Stomach smooth muscle (tissue), 2 donors: ENCODE measurements around the gene SYCP3.

ENCODE experiments used
- H3K27ac ChIP-seq: one replicate; pipeline ENCODE4 v1.7.0; 2013; ENCODE audit warnings: mild to moderate bottlenecking, low read length, inconsistent platforms
- H3K27me3 ChIP-seq, 2 donors: one replicate each; pipeline ENCODE4 v1.7.0; 2013; ENCODE audit warnings: low read length in 2 of 2; ENCODE audit not compliant: insufficient read depth in 2 of 2, control insufficient read depth in 1 of 2
- H3K36me3 ChIP-seq, 2 donors: one replicate each; pipeline ENCODE4 v1.7.0; 2013; ENCODE audit warnings: low read length in 2 of 2; ENCODE audit not compliant: control insufficient read depth in 2 of 2, insufficient read depth in 2 of 2
- H3K4me1 ChIP-seq: one replicate; pipeline ENCODE4 v1.7.0; 2013; ENCODE audit warnings: low read length; ENCODE audit not compliant: control insufficient read depth, insufficient read depth
- H3K4me3 ChIP-seq, 2 donors: one replicate each; pipeline ENCODE4 v1.7.0; 2013; ENCODE audit warnings: low read length in 2 of 2
- H3K9ac ChIP-seq, 2 donors: one replicate each; pipeline ENCODE4 v1.7.0; 2013; ENCODE audit warnings: low read length in 2 of 2, mild to moderate bottlenecking in 1 of 2
- H3K9me3 ChIP-seq, 2 donors: one replicate each; pipeline ENCODE4 v1.7.0; 2013; ENCODE audit warnings: low read length in 2 of 2; ENCODE audit not compliant: control insufficient read depth in 2 of 2
- donor health status: healthy.
- donor health status: Pancreatic carcinoma.

Gene SYCP3

GRCh38 chr12:101738920-101739665 lies at the start of gene SYCP3:
TSS of gene SYCP3 (minus strand) at chr12:101739462. CDS start at chr12:101737935, 1,527 bp downstream.
- H3K27me3 ChIP-seq, result no peaks in the 10 kb centered on the region
- H3K36me3 ChIP-seq, result peaks cover 17 to 19% of the 10 kb centered on the region in 2 donors

GRCh38 chr12:101785671-101786070 lies 46.4 kb upstream of the SYCP3 start:
- Histone ChIP-seq H3K36me3 (peaks cover 6 to 12% of the 10 kb centered on the region in 2 donors), H3K4me3 (no peak overlapping the region), H3K4me1 (no peaks in the 10 kb centered on the region), H3K9ac (no peak overlapping the region), H3K9me3 (no peaks in the 10 kb centered on the region), H3K27ac (no peak overlapping the region), H3K27me3 (no peaks in the 10 kb centered on the region)

More at GRCh38 chr12:101738920-101739665, at the start of gene SYCP3:
- no peaks in the 10 kb centered on the region for H3K9me3 ChIP-seq
- no peak within 1 kb of the TSS for H3K4me3 ChIP-seq
- H3K27ac ChIP-seq, result no peak within 1 kb of the TSS
- H3K4me1 ChIP-seq, result no peaks in the 10 kb centered on the region
- H3K9ac ChIP-seq, result no peak within 1 kb of the TSS

GRCh38 chr12:101784376-101784775 lies 45.1 kb upstream of the SYCP3 start:
- no peaks in the 10 kb centered on the region for H3K4me1 ChIP-seq
- H3K27ac ChIP-seq, result no peak overlapping the region
- no peak overlapping the region for H3K4me3 ChIP-seq
- no peaks in the 10 kb centered on the region for H3K9me3 ChIP-seq
- H3K9ac ChIP-seq, result no peak overlapping the region
- no peaks in the 10 kb centered on the region for H3K27me3 ChIP-seq
- H3K36me3 ChIP-seq, result peaks cover 9 to 12% of the 10 kb centered on the region in 2 donors

GRCh38 chr12:101783838-101784237 lies 44.6 kb upstream of the SYCP3 start:
- Histone ChIP-seq H3K4me1 (no peaks in the 10 kb centered on the region), H3K4me3 (no peak overlapping the region), H3K27ac (no peak overlapping the region), H3K9ac (no peak overlapping the region), H3K27me3 (no peaks in the 10 kb centered on the region), H3K9me3 (no peaks in the 10 kb centered on the region), H3K36me3 (peaks cover 10 to 12% of the 10 kb centered on the region in 2 donors)

GRCh38 chr12:101783150-101783549 lies 43.9 kb upstream of the SYCP3 start:
- H3K4me1 ChIP-seq, result no peaks in the 10 kb centered on the region
- H3K9ac ChIP-seq, result no peak overlapping the region
- H3K4me3 ChIP-seq, result no peak overlapping the region
- H3K9me3 ChIP-seq, result no peaks in the 10 kb centered on the region
- H3K27me3 ChIP-seq, result no peaks in the 10 kb centered on the region
- H3K36me3 ChIP-seq, result peaks cover 10 to 12% of the 10 kb centered on the region in 2 donors
- H3K27ac ChIP-seq, result no peak overlapping the region

GRCh38 chr12:101782273-101782731 lies 43.0 kb upstream of the SYCP3 start:
- Histone ChIP-seq H3K4me1 (no peaks in the 10 kb centered on the region), H3K9ac (no peak overlapping the region), H3K9me3 (no peaks in the 10 kb centered on the region), H3K4me3 (no peak overlapping the region), H3K27ac (no peak overlapping the region), H3K27me3 (no peaks in the 10 kb centered on the region), H3K36me3 (peaks cover 10 to 12% of the 10 kb centered on the region in 2 donors)

GRCh38 chr12:101781834-101782233 lies 42.6 kb upstream of the SYCP3 start:
- Histone ChIP-seq H3K4me1 (no peaks in the 10 kb centered on the region), H3K9me3 (no peaks in the 10 kb centered on the region), H3K4me3 (no peak overlapping the region), H3K27ac (no peak overlapping the region), H3K27me3 (no peaks in the 10 kb centered on the region), H3K36me3 (peaks cover 10 to 12% of the 10 kb centered on the region in 2 donors), H3K9ac (no peak overlapping the region)

GRCh38 chr12:101780599-101780998 lies 41.3 kb upstream of the SYCP3 start:
- no peak overlapping the region for H3K4me3 ChIP-seq
- no peak overlapping the region for H3K9ac ChIP-seq
- H3K27ac ChIP-seq, result no peak overlapping the region
- H3K4me1 ChIP-seq, result no peaks in the 10 kb centered on the region
- H3K36me3 ChIP-seq, result peaks cover 10 to 12% of the 10 kb centered on the region in 2 donors
- H3K9me3 ChIP-seq, result no peaks in the 10 kb centered on the region
- H3K27me3 ChIP-seq, result no peaks in the 10 kb centered on the region

- Histone ChIP-seq H3K4me3 (no peak overlapping the region), H3K27ac (no peak overlapping the region), H3K36me3 (peaks cover 4 to 10% of the 10 kb centered on the region in 2 donors), H3K4me1 (no peaks in the 10 kb centered on the region), H3K9ac (no peak overlapping the region), H3K9me3 (no peaks in the 10 kb centered on the region), H3K27me3 (no peaks in the 10 kb centered on the region)
These were observed 40.4 kb upstream of the SYCP3 start for GRCh38 chr12:101779626-101780025.

GRCh38 chr12:101779200-101779599 lies 39.9 kb upstream of the SYCP3 start:
- Histone ChIP-seq H3K9me3 (no peaks in the 10 kb centered on the region), H3K9ac (no peak overlapping the region), H3K27me3 (no peaks in the 10 kb centered on the region), H3K36me3 (peaks cover 1 to 8% of the 10 kb centered on the region in 2 donors), H3K27ac (no peak overlapping the region), H3K4me3 (no peak overlapping the region), H3K4me1 (no peaks in the 10 kb centered on the region)

- Histone ChIP-seq H3K4me1 (no peaks in the 10 kb centered on the region), H3K4me3 (no peak overlapping the region), H3K9ac (no peak overlapping the region), H3K27me3 (no peaks in the 10 kb centered on the region), H3K36me3 (peaks cover 0 to 7% of the 10 kb centered on the region in 2 donors), H3K9me3 (no peaks in the 10 kb centered on the region), H3K27ac (no peak overlapping the region)
These were observed 38.7 kb upstream of the SYCP3 start for GRCh38 chr12:101777978-101778377.
